PC-3 (cell line): ENCODE measurements around the gene ACADS.

ENCODE experiments used
- EZH2 ChIP-seq: fragments of 300-600 bp; sonication (generic); IDR thresholded peaks from one replicate; pipeline ENCODE4 v1.6.1; 2017; ENCODE audit warnings: antibody characterized with exemption, mild to moderate bottlenecking, low read length; ENCODE audit not compliant: unreplicated experiment
- EZH2phosphoT487 ChIP-seq: fragments of 300-600 bp; sonication (generic); IDR thresholded peaks from 2 replicates; pipeline ENCODE4 v1.6.1; 2018; ENCODE audit warnings: mild to moderate bottlenecking, antibody characterized with exemption, low read length, borderline replicate concordance
- TF ChIP-seq, protein P1 (sequence below): fragments of 300-600 bp; sonication (generic); conservative IDR thresholded peaks from 2 replicates; pipeline ENCODE4 v1.5.1; 2017; ENCODE audit warnings: antibody characterized with exemption, low read depth, mild to moderate bottlenecking, low read length

DNA sequence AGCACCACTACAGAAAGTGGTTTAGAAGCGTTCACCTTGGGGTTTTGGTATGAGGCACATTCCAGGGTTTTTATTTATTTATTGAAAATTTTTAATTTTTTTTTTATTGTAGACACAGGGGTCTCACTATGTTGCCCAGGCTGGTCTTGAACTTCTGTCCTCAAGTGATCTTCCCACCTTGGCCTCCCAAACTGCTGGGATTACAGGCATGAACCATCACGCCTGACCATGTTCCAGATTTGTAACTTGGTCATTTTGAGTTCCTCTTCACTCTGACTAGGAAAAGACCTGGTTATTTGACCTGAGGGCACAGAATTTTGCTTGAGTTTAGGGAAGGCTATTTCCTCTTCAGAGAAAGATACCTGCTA lies 35.6 kb upstream of the ACADS start:
- TF ChIP-seq, protein P1, sequence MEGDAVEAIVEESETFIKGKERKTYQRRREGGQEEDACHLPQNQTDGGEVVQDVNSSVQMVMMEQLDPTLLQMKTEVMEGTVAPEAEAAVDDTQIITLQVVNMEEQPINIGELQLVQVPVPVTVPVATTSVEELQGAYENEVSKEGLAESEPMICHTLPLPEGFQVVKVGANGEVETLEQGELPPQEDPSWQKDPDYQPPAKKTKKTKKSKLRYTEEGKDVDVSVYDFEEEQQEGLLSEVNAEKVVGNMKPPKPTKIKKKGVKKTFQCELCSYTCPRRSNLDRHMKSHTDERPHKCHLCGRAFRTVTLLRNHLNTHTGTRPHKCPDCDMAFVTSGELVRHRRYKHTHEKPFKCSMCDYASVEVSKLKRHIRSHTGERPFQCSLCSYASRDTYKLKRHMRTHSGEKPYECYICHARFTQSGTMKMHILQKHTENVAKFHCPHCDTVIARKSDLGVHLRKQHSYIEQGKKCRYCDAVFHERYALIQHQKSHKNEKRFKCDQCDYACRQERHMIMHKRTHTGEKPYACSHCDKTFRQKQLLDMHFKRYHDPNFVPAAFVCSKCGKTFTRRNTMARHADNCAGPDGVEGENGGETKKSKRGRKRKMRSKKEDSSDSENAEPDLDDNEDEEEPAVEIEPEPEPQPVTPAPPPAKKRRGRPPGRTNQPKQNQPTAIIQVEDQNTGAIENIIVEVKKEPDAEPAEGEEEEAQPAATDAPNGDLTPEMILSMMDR = no peak
- no peak for TF ChIP-seq EZH2
- TF ChIP-seq EZH2phosphoT487 = no peak
